SK-N-SH (cell line): ENCODE results near the gene PLAAT4. TPM values are rescaled to one million over a fixed set of nuclear protein-coding genes. Genes with fewer than 3 reads are reported as not detected.

Source experiments
- CTCF ChIA-PET: fragments of 300-600, 350-600 bp; formaldehyde crosslinking; extraction: SDS; loops from one replicate; lab custom pipeline; 2021; lab: Yijun Ruan, JAX
- POLR2A ChIA-PET: fragments of 350-600 bp; sonication (Branson Sonifier 250); formaldehyde crosslinking; extraction: SDS; loops from one replicate; lab custom pipeline; 2020; ENCODE audit warnings: antibody characterized with exemption, inconsistent platforms; lab: Yijun Ruan, JAX
- DNase-seq: peaks from one replicate; pipeline ENCODE4 v3.0.0; 2012
- H2AFZ ChIP-seq: fragments of 200-600 bp; sonication (generic); 2 replicates; pipeline ENCODE4 v1.8.1; 2016; ENCODE audit warnings: antibody characterized with exemption, mild to moderate bottlenecking, low read depth
- H3F3A ChIP-seq: fragments of 200-600 bp; sonication (generic); replicated peaks from 2 replicates; pipeline ENCODE3; 2016; ENCODE audit warnings: antibody characterized with exemption, mild to moderate bottlenecking; ENCODE audit not compliant: insufficient read depth
- H3K27ac ChIP-seq, 2 experiments: fragments of 200-500 bp in 1 of 2; fragments of 200-600 bp in 1 of 2; sonication (Bioruptor generic) in 1 of 2; sonication (generic), shearing (Covaris generic) in 1 of 2; 2 replicates each; pipeline versions ENCODE4 v1.5.1 to v1.6.1; 2014 to 2016; ENCODE audit warnings: low read depth in 2 of 2, inconsistent platforms in 1 of 2, low read length in 1 of 2, mild to moderate bottlenecking in 1 of 2, mixed read lengths in 1 of 2
- H3K27me3 ChIP-seq: fragments of 200-600 bp; sonication (generic), shearing (Covaris generic); 2 replicates; pipeline ENCODE4 v1.6.1; 2016; ENCODE audit warnings: mixed run types; ENCODE audit not compliant: insufficient read depth
- H3K36me3 ChIP-seq, 2 experiments: fragments of 200-500 bp in 1 of 2; fragments of 200-600 bp in 1 of 2; sonication (Bioruptor generic) in 1 of 2; sonication (generic) in 1 of 2; replicated peaks in 1 of 2; 2 replicates each; pipeline versions ENCODE3 to v1.5.1; 2014 to 2016; ENCODE audit warnings: low read length in 1 of 2, mild to moderate bottlenecking in 1 of 2; ENCODE audit not compliant: insufficient read depth in 2 of 2, control insufficient read depth in 1 of 2
- H3K4me1 ChIP-seq, 2 experiments: fragments of 200-500 bp in 1 of 2; fragments of 200-600 bp in 1 of 2; sonication (Bioruptor generic) in 1 of 2; sonication (generic), shearing (Covaris generic) in 1 of 2; 2 replicates each; pipeline versions ENCODE4 v1.5.1 to v1.6.1; 2014 to 2016; ENCODE audit warnings: low read depth in 1 of 2, low read length in 1 of 2, mixed run types in 1 of 2; ENCODE audit not compliant: insufficient read depth in 2 of 2, control insufficient read depth in 1 of 2
- H3K4me2 ChIP-seq: fragments of 200-600 bp; sonication (generic), shearing (Covaris generic); 2 replicates; pipeline ENCODE4 v1.6.1; 2017; ENCODE audit warnings: mixed run types
- H3K4me3 ChIP-seq, 2 experiments: fragments of 200-500 bp in 1 of 2; fragments of 200-600 bp in 1 of 2; sonication (Bioruptor generic) in 1 of 2; sonication (generic), shearing (Covaris generic) in 1 of 2; 2 replicates each; pipeline versions ENCODE4 v1.5.1 to v1.8.1; 2014 to 2016; ENCODE audit warnings: low read depth in 2 of 2, inconsistent platforms in 1 of 2, low read length in 1 of 2, mild to moderate bottlenecking in 1 of 2, mixed read lengths in 1 of 2, moderate library complexity in 1 of 2
- H3K79me2 ChIP-seq: fragments of 200-600 bp; sonication (generic); 2 replicates; pipeline ENCODE4 v1.8.1; 2017; ENCODE audit warnings: mild to moderate bottlenecking; ENCODE audit not compliant: insufficient read depth
- H3K9ac ChIP-seq: fragments of 200-600 bp; sonication (generic); 2 replicates; pipeline ENCODE4 v1.6.1; 2017; ENCODE audit warnings: mixed run types
- H3K9me2 ChIP-seq: fragments of 200-600 bp; sonication (generic); 2 replicates; pipeline ENCODE4 v1.6.1; 2017; ENCODE audit warnings: mixed run types
- H3K9me3 ChIP-seq: fragments of 200-600 bp; sonication (generic); 2 replicates; pipeline ENCODE4 v1.6.1; 2017; ENCODE audit warnings: mixed run types, mild to moderate bottlenecking, moderate library complexity
- H4K20me1 ChIP-seq: fragments of 200-600 bp; sonication (generic); 2 replicates; pipeline ENCODE4 v1.6.1; 2017; ENCODE audit warnings: mild to moderate bottlenecking, mixed run types; ENCODE audit not compliant: insufficient read depth
- CTCF ChIP-seq: fragments of 200-600 bp; sonication (generic); IDR thresholded peaks from 2 replicates; pipeline ENCODE4 v1.6.1; 2017; ENCODE audit warnings: antibody characterized with exemption, mild to moderate bottlenecking, moderate library complexity
- EP300 ChIP-seq, 2 experiments: IDR thresholded peaks; 2 replicates each; pipeline versions ENCODE4 v1.4.0 to v1.6.1; 2012; ENCODE audit warnings: borderline replicate concordance in 1 of 2, low read depth in 1 of 2, low read length in 1 of 2
- EZH2phosphoT487 ChIP-seq: fragments of 200-600 bp; sonication (generic); IDR thresholded peaks from 2 replicates; pipeline ENCODE4 v1.6.1; 2017; ENCODE audit warnings: low read depth, mixed run types, mild to moderate bottlenecking, antibody characterized with exemption, moderate library complexity, borderline replicate concordance
- FOXM1 ChIP-seq: IDR thresholded peaks from 2 replicates; pipeline ENCODE4 v1.4.0; 2012; ENCODE audit warnings: low read depth, mild to moderate bottlenecking
- GABPA ChIP-seq: IDR thresholded peaks from 2 replicates; pipeline ENCODE4 v1.4.0; 2012; ENCODE audit warnings: low read depth, mild to moderate bottlenecking
- MEF2A ChIP-seq: IDR thresholded peaks from 2 replicates; pipeline ENCODE4 v1.4.0; 2012; ENCODE audit warnings: low read depth, borderline replicate concordance
- NFIC ChIP-seq: IDR thresholded peaks from 2 replicates; pipeline ENCODE4 v1.4.0; 2012; ENCODE audit warnings: borderline replicate concordance
- RAD21 ChIP-seq: IDR thresholded peaks from 2 replicates; pipeline ENCODE4 v1.6.1; 2012; ENCODE audit warnings: mild to moderate bottlenecking, low read length
- RXRA ChIP-seq: IDR thresholded peaks from 2 replicates; pipeline ENCODE4 v1.4.0; 2012; ENCODE audit warnings: low read depth, mild to moderate bottlenecking, borderline replicate concordance
- SMC3 ChIP-seq: IDR thresholded peaks from 2 replicates; pipeline ENCODE4 v1.6.1; 2012; ENCODE audit warnings: low read depth, low read length, improper control_type of control experiment
- TAF1 ChIP-seq: IDR thresholded peaks from 2 replicates; pipeline ENCODE4 v1.6.1; 2012; ENCODE audit warnings: low read depth, mild to moderate bottlenecking, low read length, moderate library complexity, borderline replicate concordance
- USF2 ChIP-seq: fragments of 150-350 bp; IDR thresholded peaks from 2 replicates; pipeline ENCODE4 v1.6.1; 2017; ENCODE audit warnings: antibody characterized with exemption, low read length, low read depth, borderline replicate concordance
- WGBS: methylation state at CpG from one replicate; pipeline ENCODE4 v1.1.6; 2017; ENCODE audit warnings: low lambda C conversion rate; 5-methylcytosine and 5-hydroxymethylcytosine counted together
- polyA plus RNA-seq, 3 experiments: library from polyadenylated mRNA; depleted of rRNA; stranded (reverse); fragments of >200 nt; gene quantifications; 2 replicates each; pipeline ENCODE4 v1.2.3, GENCODE V29; 2012

The PLAAT4 gene
- polyA plus RNA-seq, 1 of the 3 experiments (the other 2 are of a cell fraction) = 5.6 TPM

DNA sequence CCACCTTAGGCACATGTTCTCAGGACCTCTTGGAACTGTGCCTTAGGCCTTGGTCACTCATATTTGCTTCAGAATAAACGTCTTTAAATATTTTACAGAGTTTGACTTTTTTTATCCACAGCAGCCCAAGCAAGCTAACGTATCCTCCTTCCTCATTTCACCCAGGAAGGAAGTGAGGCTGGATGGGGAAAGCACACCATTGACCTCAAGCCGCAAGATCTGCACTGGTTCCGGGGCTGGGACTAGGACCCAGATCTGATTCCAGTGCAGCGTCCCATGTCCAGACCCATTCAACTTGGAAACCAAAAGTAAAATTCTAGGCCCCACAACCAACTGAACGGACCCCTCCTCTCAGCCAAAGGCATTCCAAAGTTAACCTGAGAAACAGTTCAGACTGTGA, 33.1 kb upstream of the PLAAT4 start:
- Histone ChIP-seq H3K9me2 (no peaks in the 10 kb centered on the region), H3K9me3 (peaks cover 6% of the 10 kb centered on the region; the same call in 1 of the 2 replicates), H3K4me2 (no peak overlapping the region), H3K27me3 (no peaks in the 10 kb centered on the region), H3K9ac (no peak overlapping the region), H3K4me1 (no peaks in the 10 kb centered on the region), H3K79me2 (no peaks in the 10 kb centered on the region), H4K20me1 (no peaks in the 10 kb centered on the region), H3F3A (no peaks in the 10 kb centered on the region), H3K4me3 (no peak overlapping the region), H3K36me3 (no peaks in the 10 kb centered on the region), H3K27ac (no peak overlapping the region), H2AFZ (no peak overlapping the region)
- WGBS = 51% methylated on average over 6 of the region's 6 CpGs
- no peak for DNase-seq
- CTCF ChIA-PET = no interaction called here
- POLR2A ChIA-PET = no interaction called here
- no peak for TF ChIP-seq CTCF
- TF ChIP-seq NFIC = no peak
- no peak for TF ChIP-seq EZH2phosphoT487
- TF ChIP-seq TAF1 = no peak
- TF ChIP-seq FOXM1 = no peak
- no peak for TF ChIP-seq GABPA
- no peak for TF ChIP-seq SMC3
- no peak for TF ChIP-seq EP300 (IDR thresholded peaks at IDR 0.05; ENCODE audit: borderline replicate concordance in 1 of 2, low read depth in 1 of 2, low read length in 1 of 2)
- TF ChIP-seq USF2 = no peak
- TF ChIP-seq RXRA = no peak

GRCh38 chr11:63504054-63504453, 32.6 kb upstream of the PLAAT4 start:
- 0% methylated on average over 1 of the region's 1 CpG for WGBS
- no peak overlapping the region for H3K9ac ChIP-seq
- no peaks in the 10 kb centered on the region for H3K27me3 ChIP-seq
- H3K36me3 ChIP-seq = no peaks in the 10 kb centered on the region
- POLR2A ChIA-PET = no interaction called here
- H4K20me1 ChIP-seq = no peaks in the 10 kb centered on the region
- H2AFZ ChIP-seq = no peak overlapping the region
- CTCF ChIA-PET = no interaction called here
- H3K9me3 ChIP-seq = peaks cover 6% of the 10 kb centered on the region; the same call in 1 of the 2 replicates
- DNase-seq = no peak
- H3K27ac ChIP-seq = no peak overlapping the region
- no peak for TF ChIP-seq MEF2A
- TF ChIP-seq RAD21 = no peak
- no peak for TF ChIP-seq GABPA
- H3K4me3 ChIP-seq = no peak overlapping the region
- no peak overlapping the region for H3K4me2 ChIP-seq
- H3K4me1 ChIP-seq = no peaks in the 10 kb centered on the region
- no peaks in the 10 kb centered on the region for H3F3A ChIP-seq
- no peaks in the 10 kb centered on the region for H3K9me2 ChIP-seq
- H3K79me2 ChIP-seq = no peaks in the 10 kb centered on the region
